Smooth muscle cell of the brain vasculature (primary cell): ENCODE measurements around the gene NDE1.
"Not testable (repeated sequence)": the region's sequence is repeated elsewhere in the genome, so short reads cannot be mapped to it uniquely, and the experiment has no call there.

Experiments
- DNase-seq: peaks from one replicate; pipeline ENCODE4 v3.0.0-alpha.2; 2012; ENCODE audit warnings: low read depth, low spot score

NDE1 gene

GRCh38 chr16:15699819-15700218, 49.8 kb downstream of the NDE1 start:
- no peak for DNase-seq

- no peak for DNase-seq
These were observed 51.3 kb downstream of the NDE1 start for GRCh38 chr16:15701367-15701766.

GRCh38 chr16:15701975-15702970, 52.2 kb downstream of the NDE1 start:
- DNase-seq: no peak

GRCh38 chr16:15703029-15703736, 53.1 kb downstream of the NDE1 start:
- no peak for DNase-seq

GRCh38 chr16:15704545-15704987, 54.5 kb downstream of the NDE1 start:
- no peak for DNase-seq

- DNase-seq: no peak
These were observed 55.1 kb downstream of the NDE1 start for GRCh38 chr16:15705064-15705565.

- DNase-seq: no peak
These were observed 57.3 kb downstream of the NDE1 start for GRCh38 chr16:15707332-15707731.

GRCh38 chr16:15708096-15708495, 58.1 kb downstream of the NDE1 start:
- no peak for DNase-seq

GRCh38 chr16:15708997-15709396, 59.0 kb downstream of the NDE1 start:
- DNase-seq: no peak

GRCh38 chr16:15714393-15715172, 64.5 kb downstream of the NDE1 start:
- DNase-seq: no peak

- DNase-seq: no peak
These were observed 65.2 kb downstream of the NDE1 start for GRCh38 chr16:15715221-15715620.

- no peak for DNase-seq
These were observed 66.8 kb downstream of the NDE1 start for GRCh38 chr16:15716694-15717447.

- DNase-seq: no peak
These were observed 71.0 kb downstream of the NDE1 start for GRCh38 chr16:15721018-15721417.

GRCh38 chr16:15723808-15724207, 73.8 kb downstream of the NDE1 start:
- no peak for DNase-seq

GRCh38 chr16:15725641-15726240, 75.7 kb downstream of the NDE1 start:
- DNase-seq: no peak

- no peak for DNase-seq
These were observed 76.7 kb downstream of the NDE1 start for GRCh38 chr16:15726715-15727114.

- not testable (repeated sequence) for DNase-seq
These were observed 77.7 kb downstream of the NDE1 start for GRCh38 chr16:15727697-15728096.

GRCh38 chr16:15729152-15729551, 79.1 kb downstream of the NDE1 start:
- DNase-seq: no peak

GRCh38 chr16:15732416-15732815, 82.4 kb downstream of the NDE1 start:
- DNase-seq: no peak

GRCh38 chr16:15735610-15736009, 85.6 kb downstream of the NDE1 start:
- no peak for DNase-seq
